HG02571 (cell line): Measurements from ENCODE around the gene TCF7L2.

ENCODE experiments used
- ATAC-seq: cut with Tn5 transposase; IDR thresholded peaks from one replicate; pipeline ENCODE4 v1.9.1; 2021; ENCODE audit warnings: mild to moderate bottlenecking, moderate library complexity; ENCODE audit not compliant: unreplicated experiment

TCF7L2 gene

DNA sequence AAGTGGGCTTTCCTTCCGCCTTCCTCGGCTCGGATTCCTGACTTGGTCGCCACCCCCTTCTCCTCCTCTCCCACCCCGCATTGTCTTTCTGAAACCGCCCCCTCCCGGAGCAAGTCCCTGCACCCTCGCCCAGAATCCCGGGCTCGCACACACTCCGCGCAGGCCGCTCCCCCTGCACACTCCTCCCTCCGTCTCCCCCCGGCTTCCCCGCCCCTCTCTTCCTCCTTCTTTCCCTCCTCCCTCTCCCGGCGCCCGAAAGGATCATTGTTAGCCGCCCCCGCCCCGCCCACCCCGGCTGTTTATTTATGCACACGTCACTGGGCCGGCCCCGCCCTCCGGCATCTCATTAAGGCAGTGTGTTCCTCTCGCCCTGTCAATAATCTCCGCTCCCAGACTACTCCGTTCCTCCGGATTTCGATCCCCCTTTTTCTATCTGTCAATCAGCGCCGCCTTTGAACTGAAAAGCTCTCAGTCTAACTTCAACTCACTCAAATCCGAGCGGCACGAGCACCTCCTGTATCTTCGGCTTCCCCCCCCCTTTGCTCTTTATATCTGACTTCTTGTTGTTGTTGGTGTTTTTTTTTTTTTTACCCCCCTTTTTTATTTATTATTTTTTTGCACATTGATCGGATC lies at the start of gene TCF7L2:
TCF7L2 (plus strand) TSS at position 373 of the 633 bp plus-strand sequence. CDS start 510 bp downstream, outside the sequence.
- ATAC-seq: no peak

GRCh38 chr10:112902730-112903129 lies 47.3 kb upstream of the TCF7L2 start:
- no peak for ATAC-seq

- ATAC-seq: no peak
Measured at GRCh38 chr10:112904000-112904399, 46.0 kb upstream of the TCF7L2 start.

DNA sequence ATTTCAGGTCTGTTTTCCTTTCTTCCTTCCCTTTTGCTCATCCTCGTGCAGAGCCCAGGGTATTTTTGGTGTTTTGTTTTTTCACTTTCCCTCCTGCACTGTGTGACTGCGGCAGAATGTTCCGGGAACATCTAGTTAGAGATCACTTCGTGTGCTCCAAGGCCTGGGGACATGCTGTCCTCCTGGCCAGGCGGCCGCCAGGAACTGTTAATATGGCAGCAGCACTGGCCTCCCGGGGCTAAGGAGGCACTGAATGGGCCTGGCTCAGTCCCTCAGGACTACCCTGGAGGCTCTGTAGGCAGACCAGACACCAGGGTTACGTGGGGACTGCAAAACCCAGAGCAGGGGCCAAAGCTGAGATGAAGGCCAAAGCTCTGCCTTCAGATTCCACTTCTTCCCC lies 43.1 kb upstream of the TCF7L2 start:
- no peak for ATAC-seq

- no peak for ATAC-seq
Measured at GRCh38 chr10:112907893-112908292, 42.2 kb upstream of the TCF7L2 start.

- no peak for ATAC-seq
Measured at GRCh38 chr10:112911206-112911605, 38.8 kb upstream of the TCF7L2 start.

- ATAC-seq: no peak
Measured at GRCh38 chr10:112912410-112912928, 37.6 kb upstream of the TCF7L2 start.

GRCh38 chr10:112913255-112913654 lies 36.8 kb upstream of the TCF7L2 start:
- ATAC-seq: no peak

- ATAC-seq: no peak
Measured at GRCh38 chr10:112913661-112914287, 36.3 kb upstream of the TCF7L2 start.

DNA sequence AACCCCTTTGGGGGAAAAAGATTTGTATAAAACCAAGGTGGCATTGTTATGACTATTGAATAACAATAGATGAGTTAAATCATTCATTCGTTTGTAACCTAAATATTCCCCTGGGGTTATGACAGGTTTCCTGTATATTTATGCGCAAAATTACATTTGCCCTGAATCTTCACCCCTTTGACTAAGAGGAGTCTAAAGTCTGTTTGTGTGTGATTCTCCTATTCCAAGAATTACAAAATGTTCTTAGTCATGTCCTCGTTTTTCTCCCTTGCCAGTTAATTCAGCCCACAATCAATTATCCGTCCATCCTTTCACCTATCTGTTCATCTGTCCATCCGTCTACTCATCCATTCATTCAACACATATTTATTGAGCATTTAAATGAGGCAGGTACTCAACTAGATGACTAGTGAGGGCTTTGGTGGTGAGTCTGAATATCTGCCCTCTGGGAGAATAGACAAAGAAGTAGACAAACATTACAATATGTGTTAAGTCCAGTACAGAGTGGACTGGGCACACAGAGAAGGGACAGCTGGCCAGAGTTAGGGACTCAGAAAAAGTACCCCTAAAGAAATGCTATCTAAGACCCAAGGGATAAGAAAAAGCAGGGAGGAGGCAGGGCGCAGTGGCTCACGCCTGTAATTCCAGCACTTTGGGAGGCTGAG lies 35.6 kb upstream of the TCF7L2 start:
- ATAC-seq: no peak

- no peak for ATAC-seq
Measured at GRCh38 chr10:112915590-112916572, 34.2 kb upstream of the TCF7L2 start.

GRCh38 chr10:112917681-112918080 lies 32.4 kb upstream of the TCF7L2 start:
- ATAC-seq: no peak

GRCh38 chr10:112918771-112919170 lies 31.3 kb upstream of the TCF7L2 start:
- ATAC-seq: no peak

DNA sequence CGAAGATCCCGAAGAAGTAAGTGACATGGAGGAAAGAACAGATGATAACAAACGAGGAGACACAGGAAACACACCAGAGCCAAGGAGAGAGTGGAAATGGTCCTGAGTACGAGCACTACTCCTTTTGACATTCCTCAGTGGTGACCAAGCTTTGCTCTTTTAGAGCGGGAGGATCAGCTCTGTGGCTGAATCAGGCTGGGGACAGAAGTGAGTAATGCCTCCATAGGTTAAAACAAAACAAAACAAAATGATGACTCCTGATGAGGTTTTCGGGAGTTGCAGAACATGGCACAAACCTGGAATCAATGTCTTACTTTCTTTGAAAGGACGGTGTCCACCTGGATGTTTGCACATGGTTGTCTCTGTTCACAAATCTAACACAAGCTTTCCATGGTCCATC lies 30.3 kb upstream of the TCF7L2 start:
- ATAC-seq: no peak

DNA sequence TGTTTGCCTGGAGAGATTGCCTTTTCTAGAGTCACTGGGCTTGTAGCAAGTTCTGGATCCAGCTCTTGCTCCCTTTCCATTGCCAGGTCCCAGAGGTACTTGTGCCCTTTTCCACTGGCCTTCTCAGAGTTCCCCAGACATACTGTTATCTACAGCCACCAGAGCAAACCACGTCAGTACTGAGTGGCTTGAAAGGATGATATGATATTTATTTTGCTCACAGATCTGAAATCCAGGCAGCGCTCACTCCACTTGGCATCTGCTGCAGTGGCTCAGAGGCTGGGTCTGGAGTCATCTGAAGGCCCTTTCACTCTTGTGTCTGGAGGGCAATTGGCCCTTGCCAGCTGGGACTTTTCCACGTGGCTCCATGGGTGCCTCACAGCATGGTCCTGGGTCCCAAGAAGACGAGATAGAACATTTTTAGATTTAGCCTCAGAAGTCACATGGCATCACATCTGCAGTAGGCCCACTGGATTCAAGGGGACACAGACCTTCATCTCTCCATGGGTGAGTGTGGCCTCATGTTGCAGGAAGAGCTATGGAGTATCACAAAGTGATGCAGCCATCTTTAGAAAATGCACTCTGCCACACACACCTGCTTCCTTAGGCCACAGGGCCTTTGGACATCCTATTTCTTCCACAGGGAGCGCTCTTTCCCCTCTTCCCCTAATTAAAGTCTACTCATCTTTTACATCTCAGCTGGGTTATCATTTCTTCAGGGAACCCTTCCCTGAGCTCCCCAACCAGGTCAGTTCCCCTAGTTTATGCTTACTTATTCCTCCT lies 22.9 kb upstream of the TCF7L2 start:
- ATAC-seq: no peak

GRCh38 chr10:112927980-112928379 lies 22.1 kb upstream of the TCF7L2 start:
- ATAC-seq: no peak

- no peak for ATAC-seq
Measured at GRCh38 chr10:112932658-112933057, 17.4 kb upstream of the TCF7L2 start.

DNA sequence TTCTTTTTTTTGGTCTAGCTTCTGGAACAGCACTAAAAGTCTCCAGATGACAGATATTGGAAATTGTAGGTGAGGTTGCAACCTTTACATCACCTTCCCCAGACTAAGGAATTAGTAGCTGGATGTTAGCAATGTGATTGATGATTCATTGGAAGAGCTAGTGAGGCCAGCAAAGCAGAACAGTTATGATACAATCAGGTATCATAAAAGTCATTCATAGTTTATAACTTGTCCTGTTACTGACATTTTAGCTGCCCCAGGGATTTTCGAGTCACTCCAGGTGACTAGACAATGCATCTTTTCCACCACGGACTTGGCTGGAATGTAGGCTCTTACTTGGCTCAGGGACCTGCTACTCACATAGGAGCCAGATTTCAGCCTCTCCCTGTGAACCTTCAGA lies 15.9 kb upstream of the TCF7L2 start:
- ATAC-seq: no peak

DNA sequence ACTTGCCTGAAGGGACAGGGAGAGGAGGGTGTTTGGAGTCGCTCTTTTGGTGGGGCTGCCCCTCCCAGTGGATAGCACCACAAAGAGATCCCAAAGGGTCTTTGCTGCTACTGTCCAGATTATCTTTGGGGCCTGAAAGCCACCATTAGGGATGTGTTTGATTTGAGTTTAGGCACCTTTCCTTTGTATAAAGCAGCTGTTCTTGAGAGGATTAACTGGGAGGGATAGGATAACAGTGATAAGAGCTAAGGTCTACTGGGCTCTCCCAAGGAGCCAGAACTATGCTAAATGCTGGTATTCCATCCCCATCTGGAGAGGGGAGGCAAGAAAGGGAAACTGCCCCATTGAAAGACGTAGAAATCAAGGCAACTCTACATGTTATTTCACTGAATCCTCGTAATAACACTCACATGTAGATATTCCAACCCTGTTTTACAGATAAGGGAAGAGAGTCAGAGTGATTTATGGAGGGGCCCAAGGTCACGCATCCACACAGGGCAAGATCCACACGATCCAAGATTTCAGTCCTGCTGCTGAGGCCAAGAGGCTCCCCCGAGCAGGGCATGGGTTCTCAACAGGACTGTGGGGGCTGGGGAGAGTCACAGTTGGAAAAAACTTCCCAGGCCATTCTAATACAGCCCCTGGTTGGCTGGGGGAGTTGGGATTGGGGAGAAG lies 11.1 kb upstream of the TCF7L2 start:
- no peak for ATAC-seq

DNA sequence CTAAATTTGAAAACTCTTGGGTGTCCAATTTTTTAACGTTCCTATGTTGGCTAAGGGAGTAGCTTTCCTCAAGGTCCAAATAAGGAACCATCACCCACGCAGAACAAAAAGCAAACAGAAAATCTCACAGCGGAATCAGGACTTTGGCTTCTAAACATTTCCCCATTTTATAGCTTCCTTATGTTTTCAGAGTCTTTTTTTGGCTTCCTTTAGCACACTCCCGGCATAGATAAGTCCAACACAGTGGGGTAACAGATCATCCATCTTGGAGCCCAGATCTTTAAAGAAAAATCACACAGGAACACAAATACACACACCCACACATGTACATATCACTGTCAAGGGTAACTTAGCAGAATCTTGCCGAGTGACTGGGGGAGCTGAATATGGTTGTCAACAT lies 4.2 kb upstream of the TCF7L2 start:
- ATAC-seq: no peak
